Stimulated activated CD8-positive, alpha-beta memory T cell treated with anti-CD3 and anti-CD28 coated beads, Interleukin-2, amount 100 ng/mL, for 48 hours (primary cell): ENCODE measurements around the gene GOT1.

Source experiments
- DNase-seq, 2 donors: peaks; one replicate each; pipeline ENCODE4 v3.0.0-alpha.2; 2020; ENCODE audit warnings: low read depth in 2 of 2

Gene GOT1

DNA sequence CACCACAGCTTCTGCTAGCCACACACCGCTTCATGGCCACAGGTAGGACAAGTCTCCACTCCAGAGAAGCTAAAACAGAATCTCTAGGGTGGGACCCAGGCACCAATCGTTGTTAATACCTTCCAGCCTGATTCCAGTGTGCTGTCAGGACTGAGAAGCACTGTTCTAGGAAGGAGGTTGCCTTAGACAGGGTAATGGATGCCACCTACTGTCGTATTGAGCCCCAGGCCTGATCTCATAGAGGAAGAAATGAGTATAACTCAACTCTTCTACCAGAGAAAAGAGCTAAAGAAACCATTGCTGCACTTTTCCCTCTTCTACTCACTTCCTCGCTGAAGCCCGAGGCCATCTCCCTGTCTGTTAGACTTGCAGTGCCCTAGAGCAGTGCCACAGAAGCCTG lies 69.5 kb downstream of the GOT1 start:
- DNase-seq: no peak

DNA sequence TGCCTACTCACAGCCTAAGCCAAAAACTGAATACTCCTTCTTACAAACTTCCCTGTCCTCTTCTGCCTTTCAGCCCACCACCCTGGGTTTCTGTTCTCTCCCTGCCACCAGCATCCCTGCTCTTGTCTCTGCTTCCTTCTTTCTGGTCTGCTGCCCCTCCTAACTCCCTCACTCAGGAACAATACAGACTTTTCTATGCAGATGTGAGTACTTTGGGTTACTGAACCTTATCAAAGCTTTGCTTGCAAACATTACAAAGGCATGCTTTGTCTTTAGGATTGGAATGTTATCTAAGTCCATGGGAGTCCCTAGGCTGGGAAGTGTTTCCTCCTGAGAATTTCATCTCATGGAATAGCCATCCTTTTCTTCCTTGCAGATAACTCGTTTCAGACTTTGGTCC lies 72.3 kb downstream of the GOT1 start:
- no peak for DNase-seq

- no peak for DNase-seq
Measured at GRCh38 chr10:99357691-99358090, 72.7 kb downstream of the GOT1 start.

DNA sequence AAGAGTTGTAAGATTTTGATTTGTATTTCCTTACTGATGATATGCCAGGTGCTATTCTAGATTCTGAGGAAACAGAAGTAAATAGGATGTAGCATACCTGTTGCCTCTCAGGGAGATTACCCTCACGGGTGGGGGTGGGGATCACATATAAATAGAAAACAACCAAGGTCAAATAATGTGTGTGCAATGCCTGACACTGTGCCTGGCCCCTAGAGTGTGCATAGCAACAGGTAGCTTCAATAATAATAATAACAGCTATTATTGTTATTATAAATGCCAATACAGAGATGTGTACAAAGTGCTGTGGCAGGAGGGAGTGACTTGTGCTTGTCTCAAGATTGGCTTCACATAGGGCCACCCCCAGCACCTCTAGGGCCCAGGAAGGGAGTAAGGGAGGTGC lies 77.2 kb downstream of the GOT1 start:
- DNase-seq: no peak

DNA sequence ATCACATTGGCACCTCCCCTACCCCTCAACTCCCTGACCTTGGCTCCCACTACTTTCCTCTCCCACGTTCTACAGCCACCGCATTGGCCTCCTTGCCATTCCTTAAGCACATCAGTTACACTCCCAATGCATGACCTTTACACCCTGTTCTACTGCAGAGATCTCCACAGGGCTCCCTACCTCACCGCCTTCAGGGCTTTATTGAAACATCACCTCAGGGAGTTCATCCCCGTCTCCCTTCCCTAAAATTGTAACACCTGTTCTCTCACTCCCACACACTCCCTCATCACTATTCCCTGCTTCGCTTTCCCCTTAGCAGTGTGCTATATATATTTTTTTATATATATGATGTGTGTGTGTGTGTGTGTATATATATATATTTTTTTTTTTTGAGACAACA lies 82.8 kb downstream of the GOT1 start:
- DNase-seq: no peak
